Left lung (tissue), 10 donors: ENCODE results near the gene PALS1. TPM values are rescaled to one million over a fixed set of nuclear protein-coding genes. Genes with fewer than 3 reads are reported as not detected.

Experiments
- ATAC-seq: fragments of 200-7000 bp; cut with Tn5 transposase; one replicate; pipeline ENCODE4 v1.9.1; 2020; ENCODE audit warnings: moderate library complexity
- DNase-seq, 4 donors: peaks; one replicate each; pipeline ENCODE4 v3.0.0-alpha.2; 2013 to 2020
- H3K27ac ChIP-seq, 2 donors: fragments of 200-600 bp; sonication (generic) in 1 of 2; one replicate each; pipeline versions ENCODE4 v1.5.0 to v1.8.0; 2020 to 2021
- H3K27me3 ChIP-seq, 2 donors: fragments of 200-600 bp; sonication (generic) in 1 of 2; one replicate each; pipeline versions ENCODE4 v1.5.0 to v1.8.0; 2020 to 2021
- H3K36me3 ChIP-seq, 2 donors: fragments of 200-600 bp; sonication (generic) in 1 of 2; one replicate each; pipeline versions ENCODE4 v1.5.0 to v1.8.0; 2020 to 2021
- H3K4me1 ChIP-seq, 2 donors: fragments of 200-600 bp; one replicate each; pipeline ENCODE4 v1.8.0; 2021
- H3K4me3 ChIP-seq, 2 donors: fragments of 200-600 bp; sonication (generic) in 1 of 2; one replicate each; pipeline versions ENCODE4 v1.5.0 to v1.8.0; 2020 to 2021; ENCODE audit warnings: mild to moderate bottlenecking in 1 of 2
- H3K9me3 ChIP-seq, 2 donors: fragments of 200-600 bp; sonication (generic) in 1 of 2; one replicate each; pipeline versions ENCODE4 v1.5.0 to v1.8.0; 2020 to 2021
- intact Hi-C, 2 donors: fragments of 100-400 bp; cut with DNase I; formaldehyde crosslinking; loops; one replicate each; pipeline versions ENCODE4 v1.11.2 to v1.14.2; 2022
- polyA plus RNA-seq, 6 donors: library from polyadenylated mRNA; unstranded; fragments of 120-200 nt; gene quantifications; one replicate each; pipeline ENCODE4 v1.2.1, GENCODE V29; 2013; ENCODE audit not compliant: insufficient read length in 6 of 6
- total RNA-seq, 2 donors: library from RNA; stranded (reverse); fragmentation: NEBNext Ultra II Directional; extraction: Animal tissue kit (Norgen Biotek cat#: 25700); gene quantifications; one replicate each; pipeline ENCODE4 v1.2.1, GENCODE V29; 2021
- TF ChIP-seq, protein P1 (sequence below), 2 donors: fragments of 200-600 bp; sonication (generic) in 1 of 2; IDR thresholded peaks; one replicate each; pipeline versions ENCODE4 v1.5.0 to v1.8.0; 2021; ENCODE audit warnings: antibody characterized with exemption in 2 of 2
- donor health status: DM: no; HTN: yes; CAD: no.
- donor health status: DM: no; HTN: no; CAD: no.

The PALS1 gene
- total and polyA plus RNA-seq, 8 donors, result 25.5 to 38.6 (median 29.7) TPM

DNA sequence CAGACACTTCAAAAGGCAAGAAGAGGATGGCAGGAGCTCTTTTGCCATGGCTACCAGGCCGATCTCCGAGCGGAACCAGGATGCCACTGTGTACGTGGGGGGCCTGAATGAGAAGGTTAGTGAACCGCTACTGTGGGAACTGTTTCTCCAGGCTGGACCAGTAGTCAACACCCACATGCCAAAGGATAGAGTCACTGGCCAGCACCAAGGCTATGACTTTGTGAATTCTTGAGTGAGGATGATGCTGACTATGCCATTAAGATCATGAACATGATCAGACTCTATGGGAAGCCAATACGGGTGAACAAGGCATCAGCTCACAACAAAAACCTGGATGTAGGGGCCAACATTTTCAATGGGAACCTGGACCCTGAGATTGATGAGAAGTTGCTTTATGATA lies 42.2 kb upstream of the PALS1 start:
- H3K36me3 ChIP-seq, result no peaks in the 10 kb centered on the region
- no peak for ATAC-seq
- TF ChIP-seq, protein P1, sequence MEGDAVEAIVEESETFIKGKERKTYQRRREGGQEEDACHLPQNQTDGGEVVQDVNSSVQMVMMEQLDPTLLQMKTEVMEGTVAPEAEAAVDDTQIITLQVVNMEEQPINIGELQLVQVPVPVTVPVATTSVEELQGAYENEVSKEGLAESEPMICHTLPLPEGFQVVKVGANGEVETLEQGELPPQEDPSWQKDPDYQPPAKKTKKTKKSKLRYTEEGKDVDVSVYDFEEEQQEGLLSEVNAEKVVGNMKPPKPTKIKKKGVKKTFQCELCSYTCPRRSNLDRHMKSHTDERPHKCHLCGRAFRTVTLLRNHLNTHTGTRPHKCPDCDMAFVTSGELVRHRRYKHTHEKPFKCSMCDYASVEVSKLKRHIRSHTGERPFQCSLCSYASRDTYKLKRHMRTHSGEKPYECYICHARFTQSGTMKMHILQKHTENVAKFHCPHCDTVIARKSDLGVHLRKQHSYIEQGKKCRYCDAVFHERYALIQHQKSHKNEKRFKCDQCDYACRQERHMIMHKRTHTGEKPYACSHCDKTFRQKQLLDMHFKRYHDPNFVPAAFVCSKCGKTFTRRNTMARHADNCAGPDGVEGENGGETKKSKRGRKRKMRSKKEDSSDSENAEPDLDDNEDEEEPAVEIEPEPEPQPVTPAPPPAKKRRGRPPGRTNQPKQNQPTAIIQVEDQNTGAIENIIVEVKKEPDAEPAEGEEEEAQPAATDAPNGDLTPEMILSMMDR (IDR thresholded peaks at IDR 0.05), result no peak
- no peaks in the 10 kb centered on the region for H3K9me3 ChIP-seq
- no peaks in the 10 kb centered on the region for H3K27me3 ChIP-seq
- H3K27ac ChIP-seq, result no peak overlapping the region
- intact Hi-C loops, result no loop called here
- no peaks in the 10 kb centered on the region for H3K4me1 ChIP-seq
- no peak overlapping the region for H3K4me3 ChIP-seq
- no peak for DNase-seq

DNA sequence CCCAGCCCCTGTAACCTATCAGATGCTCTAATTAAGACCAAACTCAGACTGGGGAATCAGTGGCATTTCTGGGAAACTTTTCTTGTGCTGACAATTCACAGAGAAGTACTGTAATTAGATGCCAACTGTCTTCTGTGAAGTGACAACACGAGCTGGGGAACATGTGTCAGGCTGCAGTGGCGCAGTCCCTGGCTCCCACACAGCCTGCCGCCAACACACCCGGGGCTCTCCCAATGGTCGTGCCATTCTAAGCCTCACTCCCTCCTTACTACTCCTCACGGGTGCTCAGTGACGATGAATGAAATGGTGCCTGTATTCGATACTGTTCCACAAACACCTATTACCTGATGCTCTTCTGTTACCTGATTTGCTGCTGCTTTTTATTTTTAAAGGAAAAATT lies 33.4 kb upstream of the PALS1 start:
- TF ChIP-seq, protein P1 (IDR thresholded peaks at IDR 0.05), result no peak
- intact Hi-C loops, result no loop called here
- H3K4me3 ChIP-seq, result no peak overlapping the region
- H3K4me1 ChIP-seq, result no peaks in the 10 kb centered on the region
- no peaks in the 10 kb centered on the region for H3K27me3 ChIP-seq
- H3K36me3 ChIP-seq, result no peaks in the 10 kb centered on the region
- ATAC-seq (no peak), DNase-seq (no peak)
- H3K27ac ChIP-seq, result no peak overlapping the region
- no peaks in the 10 kb centered on the region for H3K9me3 ChIP-seq

DNA sequence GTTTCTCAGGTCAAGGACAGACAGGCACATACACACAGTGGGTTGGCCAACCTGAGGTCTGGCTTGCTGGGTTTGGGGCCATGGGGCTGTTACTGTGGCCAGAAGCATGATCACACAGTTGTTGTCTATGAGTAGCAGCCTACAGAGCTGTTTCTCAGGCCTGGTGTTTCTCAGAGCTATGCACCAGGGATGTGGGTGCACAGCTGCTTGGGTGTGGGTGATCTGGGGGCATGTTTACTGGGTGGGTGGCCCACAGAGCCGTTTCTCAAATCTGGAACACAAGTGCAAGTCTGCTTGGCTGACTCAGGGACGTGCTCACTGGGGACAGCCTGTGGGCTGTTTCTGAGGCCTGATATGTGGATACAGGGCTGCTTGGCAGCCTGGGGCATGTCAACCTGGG lies 23.1 kb upstream of the PALS1 start:
- DNase-seq, result no peak
- TF ChIP-seq, protein P1 (IDR thresholded peaks at IDR 0.05), result no peak
- Histone ChIP-seq H3K27me3 (no peaks in the 10 kb centered on the region), H3K27ac (no peak overlapping the region), H3K4me1 (no peaks in the 10 kb centered on the region), H3K9me3 (no peaks in the 10 kb centered on the region), H3K4me3 (no peak overlapping the region), H3K36me3 (no peaks in the 10 kb centered on the region)
- no peak for ATAC-seq
- intact Hi-C loops, result no loop called here

DNA sequence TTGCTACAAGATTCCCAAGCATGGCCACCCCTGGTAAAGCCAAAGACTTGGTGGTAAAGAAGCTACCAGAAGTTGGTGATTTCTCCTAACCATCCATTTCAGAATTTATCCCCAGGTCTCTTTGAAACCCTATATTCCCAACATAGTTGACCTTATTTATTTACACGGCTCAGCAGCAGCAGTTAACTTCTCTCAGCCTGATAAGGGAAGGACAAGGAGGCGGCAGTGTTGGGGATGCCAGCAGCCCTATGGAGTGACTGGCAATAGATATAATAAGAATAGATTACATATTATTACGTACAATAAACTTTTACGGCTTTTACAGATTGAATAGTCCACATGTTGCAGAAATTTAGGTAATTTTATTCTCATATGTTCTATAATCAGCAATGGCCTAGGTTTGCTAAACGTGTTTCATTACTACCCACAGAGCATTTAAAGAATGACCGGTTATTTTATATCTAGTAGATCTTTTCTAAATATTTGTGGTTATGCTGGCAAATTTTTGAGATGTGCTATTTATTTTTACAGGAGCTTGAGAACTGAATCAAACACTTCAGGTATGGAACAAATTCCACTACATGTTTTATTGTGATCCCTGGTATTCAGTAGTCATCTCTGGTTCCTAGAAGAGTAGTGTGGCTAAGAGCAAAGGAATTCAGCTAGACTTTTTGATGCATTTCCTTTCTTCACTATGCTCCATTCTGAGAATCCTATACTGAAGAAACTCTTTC lies 19.8 kb upstream of the PALS1 start:
- ATAC-seq (peak; percentile 88), DNase-seq (no peak)
- H3K27me3 ChIP-seq, result no peaks in the 10 kb centered on the region
- no peaks in the 10 kb centered on the region for H3K4me1 ChIP-seq
- H3K36me3 ChIP-seq, result no peaks in the 10 kb centered on the region
- intact Hi-C loops, result no loop called here
- H3K27ac ChIP-seq, result peak overlapping the region in 1 of 2 donors; percentile 13
- no peaks in the 10 kb centered on the region for H3K9me3 ChIP-seq
- TF ChIP-seq, protein P1 (IDR thresholded peaks at IDR 0.05), result no peak
- no peak overlapping the region for H3K4me3 ChIP-seq

DNA sequence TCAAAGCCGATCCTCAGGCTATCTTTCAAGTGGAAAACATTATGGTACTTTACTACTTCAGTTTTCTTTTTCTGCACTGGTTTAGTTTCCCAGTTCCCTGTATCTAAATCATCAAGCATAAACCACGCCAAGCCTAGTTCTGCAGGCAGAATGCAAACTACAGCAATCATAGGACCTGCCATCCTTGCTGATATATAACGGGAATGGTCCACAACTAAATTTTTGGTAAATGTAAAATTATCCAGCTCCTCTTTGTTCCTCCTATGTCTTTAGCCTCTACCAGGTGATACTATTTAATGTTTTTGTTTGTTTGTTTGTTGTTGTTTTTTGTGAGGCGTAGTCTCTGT lies 19.3 kb upstream of the PALS1 start:
- DNase-seq (no peak), ATAC-seq (no peak)
- H3K27me3 ChIP-seq, result no peaks in the 10 kb centered on the region
- no peaks in the 10 kb centered on the region for H3K9me3 ChIP-seq
- H3K36me3 ChIP-seq, result no peaks in the 10 kb centered on the region
- TF ChIP-seq, protein P1 (IDR thresholded peaks at IDR 0.05), result no peak
- intact Hi-C loops, result no loop called here
- H3K4me3 ChIP-seq, result no peak overlapping the region
- no peak overlapping the region for H3K27ac ChIP-seq
- no peaks in the 10 kb centered on the region for H3K4me1 ChIP-seq
